ENCODE data around the gene FBXL22.

The FBXL22 gene

DNA sequence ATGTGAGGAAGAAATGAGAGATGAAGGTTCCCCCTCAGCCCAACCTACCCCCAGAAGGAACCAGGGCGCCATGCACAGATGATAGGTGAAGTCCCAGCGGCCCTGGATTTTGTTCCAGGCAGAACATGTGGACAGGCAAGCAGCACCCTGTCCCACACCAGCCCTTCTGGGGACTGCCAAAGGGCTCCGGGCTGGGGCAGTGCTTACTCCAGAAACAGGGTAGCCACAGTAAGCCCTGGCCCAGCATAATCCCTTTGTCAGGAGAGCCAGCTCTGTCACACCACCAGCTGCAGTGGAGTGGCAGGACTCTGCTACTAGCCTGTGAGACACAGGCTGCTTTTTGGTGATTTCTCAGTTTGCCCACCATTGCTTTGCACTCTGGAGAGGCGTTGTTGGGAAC, 6.3 kb downstream of the FBXL22 start:
- TF ChIP-seq, protein P1, sequence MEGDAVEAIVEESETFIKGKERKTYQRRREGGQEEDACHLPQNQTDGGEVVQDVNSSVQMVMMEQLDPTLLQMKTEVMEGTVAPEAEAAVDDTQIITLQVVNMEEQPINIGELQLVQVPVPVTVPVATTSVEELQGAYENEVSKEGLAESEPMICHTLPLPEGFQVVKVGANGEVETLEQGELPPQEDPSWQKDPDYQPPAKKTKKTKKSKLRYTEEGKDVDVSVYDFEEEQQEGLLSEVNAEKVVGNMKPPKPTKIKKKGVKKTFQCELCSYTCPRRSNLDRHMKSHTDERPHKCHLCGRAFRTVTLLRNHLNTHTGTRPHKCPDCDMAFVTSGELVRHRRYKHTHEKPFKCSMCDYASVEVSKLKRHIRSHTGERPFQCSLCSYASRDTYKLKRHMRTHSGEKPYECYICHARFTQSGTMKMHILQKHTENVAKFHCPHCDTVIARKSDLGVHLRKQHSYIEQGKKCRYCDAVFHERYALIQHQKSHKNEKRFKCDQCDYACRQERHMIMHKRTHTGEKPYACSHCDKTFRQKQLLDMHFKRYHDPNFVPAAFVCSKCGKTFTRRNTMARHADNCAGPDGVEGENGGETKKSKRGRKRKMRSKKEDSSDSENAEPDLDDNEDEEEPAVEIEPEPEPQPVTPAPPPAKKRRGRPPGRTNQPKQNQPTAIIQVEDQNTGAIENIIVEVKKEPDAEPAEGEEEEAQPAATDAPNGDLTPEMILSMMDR (IDR thresholded peaks at IDR 0.05; ENCODE audit: low read depth, low read length, missing control alignments) = no peak
- no peak for DNase-seq (ENCODE audit: low read depth)
- no peak overlapping the region for H3K4me3 ChIP-seq (ENCODE audit: low read depth, low read length)

DNA sequence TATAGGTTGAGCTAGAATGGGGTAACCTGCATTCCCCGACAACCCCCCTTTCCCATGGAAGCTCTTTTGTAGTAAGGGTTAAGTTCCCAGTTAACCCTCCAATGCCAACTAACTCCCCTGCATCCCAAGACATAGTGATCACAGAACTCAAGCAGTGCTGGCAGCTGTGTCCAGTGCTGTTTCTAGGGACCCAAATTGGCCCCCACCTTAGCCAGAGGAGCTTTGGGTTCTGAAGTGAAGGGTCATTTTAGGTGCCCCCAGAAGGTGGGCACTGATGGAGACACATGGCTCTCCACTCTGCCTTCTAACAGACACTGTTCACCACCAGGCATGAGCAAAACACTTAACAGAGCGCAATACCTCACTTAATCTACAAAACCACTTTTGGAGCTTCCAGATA, 7.1 kb downstream of the FBXL22 start:
- TF ChIP-seq, protein P1 (IDR thresholded peaks at IDR 0.05; ENCODE audit: low read depth, low read length, missing control alignments) = no peak
- DNase-seq (ENCODE audit: low read depth) = no peak
- no peak overlapping the region for H3K4me3 ChIP-seq (ENCODE audit: low read depth, low read length)

DNA sequence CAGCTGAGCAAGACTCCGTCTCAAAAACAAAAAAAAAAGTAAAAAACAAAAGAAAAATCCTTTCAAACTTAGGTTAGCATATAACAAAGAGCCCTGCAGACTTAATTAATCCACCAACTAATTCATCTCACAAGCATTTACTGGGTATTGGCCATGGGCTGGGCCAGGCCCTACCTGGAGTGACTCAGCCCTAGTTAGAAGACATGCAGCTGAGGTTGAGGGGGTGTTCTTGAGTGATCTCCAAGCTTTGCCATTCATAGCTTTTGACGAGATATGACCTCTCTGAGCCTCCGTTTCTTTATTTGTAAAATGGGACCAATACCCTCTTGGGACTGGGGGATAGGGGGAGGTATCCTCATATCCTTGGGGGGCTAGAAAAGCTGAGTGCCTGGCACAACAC, 7.8 kb downstream of the FBXL22 start:
- TF ChIP-seq, protein P1 (IDR thresholded peaks at IDR 0.05; ENCODE audit: low read depth, low read length, missing control alignments) = no peak
- no peak for DNase-seq (ENCODE audit: low read depth)
- no peak overlapping the region for H3K4me3 ChIP-seq (ENCODE audit: low read depth, low read length)

DNA sequence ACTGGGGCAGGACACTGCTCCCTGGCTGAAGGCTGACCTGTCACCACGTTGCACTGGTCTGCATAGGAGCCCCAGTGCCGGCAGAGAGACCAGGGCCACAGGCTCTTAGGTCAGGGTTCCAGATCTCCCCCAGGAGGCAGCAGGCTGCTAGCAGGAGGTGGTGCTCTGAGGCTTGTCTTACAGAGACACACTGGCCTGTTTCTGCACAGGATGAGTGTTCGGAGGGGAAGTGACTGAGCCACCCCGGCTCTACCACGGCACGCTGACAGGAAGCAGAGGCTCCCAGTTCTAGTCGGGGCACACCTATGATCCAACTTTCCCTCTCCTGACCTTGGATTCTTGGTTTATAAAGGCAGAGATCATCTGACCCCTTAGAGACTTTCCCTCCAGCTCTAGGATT, 8.6 kb downstream of the FBXL22 start:
- TF ChIP-seq, protein P1 (IDR thresholded peaks at IDR 0.05; ENCODE audit: low read depth, low read length, missing control alignments) = no peak
- H3K4me3 ChIP-seq (ENCODE audit: low read depth, low read length) = no peak overlapping the region
- DNase-seq (ENCODE audit: low read depth) = no peak

DNA sequence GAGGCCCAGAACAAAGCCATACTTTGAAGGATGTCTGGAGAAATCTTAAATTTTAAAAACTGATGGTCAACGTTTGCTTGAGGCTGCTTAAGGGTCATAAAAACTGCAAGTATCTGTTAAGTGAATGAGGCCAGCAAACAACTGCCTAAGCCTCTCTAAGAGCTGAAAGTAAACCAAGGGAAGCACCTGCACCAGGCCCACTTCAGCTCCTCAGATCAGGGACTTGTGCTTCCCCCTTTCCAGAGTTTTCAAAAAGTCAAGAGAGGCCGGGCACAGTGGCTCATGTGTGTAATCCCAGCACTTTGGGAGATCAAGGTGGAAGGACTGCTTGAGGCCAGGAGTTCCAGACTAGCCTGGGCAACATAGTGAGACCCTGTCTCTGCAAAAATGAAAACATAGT, 9.1 kb downstream of the FBXL22 start:
- no peak overlapping the region for H3K4me3 ChIP-seq (ENCODE audit: low read depth, low read length)
- TF ChIP-seq, protein P1 (IDR thresholded peaks at IDR 0.05; ENCODE audit: low read depth, low read length, missing control alignments) = no peak

DNA sequence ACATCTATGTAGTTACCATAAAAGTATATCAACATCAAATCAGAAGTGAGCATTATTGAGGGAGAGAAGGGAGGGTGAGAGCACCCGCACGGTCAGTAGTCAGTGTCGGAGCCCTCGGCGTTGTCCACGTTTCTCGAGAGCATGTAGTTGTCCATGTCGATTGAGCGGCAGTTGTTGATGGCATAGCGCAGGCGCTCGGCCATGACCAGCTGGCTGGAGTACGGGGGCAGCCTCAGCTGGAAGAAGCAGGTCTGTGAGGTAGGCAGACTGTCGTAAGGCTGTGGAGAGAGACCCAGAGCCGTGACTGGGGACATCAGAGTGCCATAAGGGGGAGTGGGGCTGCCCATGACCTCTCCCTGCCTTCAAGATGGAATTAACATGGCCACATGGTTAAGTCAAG, 11.8 kb downstream of the FBXL22 start:
- TF ChIP-seq, protein P1 (IDR thresholded peaks at IDR 0.05; ENCODE audit: low read depth, low read length, missing control alignments) = no peak
- no peak for DNase-seq (ENCODE audit: low read depth)
- no peak overlapping the region for H3K4me3 ChIP-seq (ENCODE audit: low read depth, low read length)

More for the DNA sequence above, 9.1 kb downstream of the FBXL22 start:
- no peak for DNase-seq (ENCODE audit: low read depth)

DNA sequence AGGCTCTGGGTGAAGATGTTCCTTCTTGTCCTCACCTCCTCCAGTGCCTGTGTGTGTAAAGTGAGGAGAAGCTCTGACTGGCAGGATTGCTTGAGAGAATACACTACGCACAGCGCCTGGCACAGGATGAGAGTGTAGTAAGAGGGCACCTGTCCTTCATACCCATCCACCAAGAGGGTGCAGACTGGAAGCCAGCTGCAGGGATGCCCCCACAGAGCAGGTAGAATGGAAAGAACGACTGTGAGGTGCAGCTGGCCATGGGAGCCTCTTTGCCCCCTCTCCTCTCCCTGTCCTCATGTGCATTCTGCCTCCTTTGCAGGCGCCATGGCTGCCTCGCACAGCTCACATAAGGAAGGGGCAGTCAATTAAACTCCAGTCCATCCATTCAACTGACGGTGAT, 12.3 kb downstream of the FBXL22 start:
- no peak overlapping the region for H3K4me3 ChIP-seq (ENCODE audit: low read depth, low read length)
- TF ChIP-seq, protein P1 (IDR thresholded peaks at IDR 0.05; ENCODE audit: low read depth, low read length, missing control alignments) = no peak
- DNase-seq (ENCODE audit: low read depth) = no peak
